GM18951 (cell line): ENCODE data around the gene PSG7.
"Not testable (repeated sequence)": the region's sequence is repeated elsewhere in the genome, so short reads cannot be mapped to it uniquely, and the experiment has no call there.

Source experiments
- POLR2A ChIP-seq: IDR thresholded peaks from 4 replicates; pipeline ENCODE4 v1.6.1; 2011; ENCODE audit warnings: mild to moderate bottlenecking; ENCODE audit not compliant: insufficient read length, insufficient read depth; ENCODE audit errors: extremely low read depth
- in situ Hi-C: fragments of 300-500 bp; cut with MboI; formaldehyde crosslinking; loops from one replicate; pipeline ENCODE4 v1.12.0; 2022; ENCODE audit warnings: low sequenced_read_pairs, mixed read lengths, inconsistent platforms; ENCODE audit not compliant: unreplicated experiment

Gene PSG7

GRCh38 chr19:42879613-42880012 lies 57.4 kb downstream of the PSG7 start, which contains the start of gene PSG1:
TSS of gene PSG1 (minus strand) at chr19:42879713. CDS start at chr19:42879581, 132 bp downstream.
- in situ Hi-C loops: no loop called here
- no peak for TF ChIP-seq POLR2A

- in situ Hi-C loops: not testable (repeated sequence)
Measured at GRCh38 chr19:42876596-42876995, 60.4 kb downstream of the PSG7 start.

GRCh38 chr19:42875881-42876280 lies 61.1 kb downstream of the PSG7 start:
- in situ Hi-C loops: not testable (repeated sequence)

GRCh38 chr19:42874901-42875813 lies 61.9 kb downstream of the PSG7 start:
- in situ Hi-C loops: not testable (repeated sequence)

- in situ Hi-C loops: not testable (repeated sequence)
Measured at GRCh38 chr19:42874136-42874535, 62.9 kb downstream of the PSG7 start.
